NCI-H748 (cell line): ENCODE results near the gene PHB1.
"Not testable (repeated sequence)": the region's sequence is repeated elsewhere in the genome, so short reads cannot be mapped to it uniquely, and the experiment has no call there.

Experiments
- DNase-seq: peaks from one replicate; lab custom pipeline; 2025; ENCODE audit not compliant: unreplicated experiment; lab: John Stamatoyannopoulos, UW

PHB1 gene

GRCh38 chr17:49406421-49407061 is 8.1 kb downstream of the PHB1 start:
- DNase-seq: no peak

- no peak for DNase-seq
Observed at GRCh38 chr17:49404906-49405305, 9.8 kb downstream of the PHB1 start.

GRCh38 chr17:49404361-49404760 is 10.3 kb downstream of the PHB1 start:
- no peak for DNase-seq

GRCh38 chr17:49403514-49404289 is 11.0 kb downstream of the PHB1 start:
- no peak for DNase-seq

GRCh38 chr17:49402706-49403105 is 12.0 kb downstream of the PHB1 start:
- DNase-seq: no peak

- no peak for DNase-seq
Observed at GRCh38 chr17:49401971-49402611, 12.6 kb downstream of the PHB1 start.

GRCh38 chr17:49399995-49400394 is 14.7 kb downstream of the PHB1 start:
- DNase-seq: no peak

GRCh38 chr17:49397586-49397985 is 17.1 kb downstream of the PHB1 start:
- DNase-seq: no peak

- no peak for DNase-seq
Observed at GRCh38 chr17:49393491-49394255, 21.0 kb downstream of the PHB1 start.

GRCh38 chr17:49390548-49391324 is 23.9 kb downstream of the PHB1 start:
- DNase-seq: no peak

- DNase-seq: not testable (repeated sequence)
Observed at GRCh38 chr17:49389514-49390347, 25.0 kb downstream of the PHB1 start.

- DNase-seq: no peak
Observed at GRCh38 chr17:49388692-49389513, 25.8 kb downstream of the PHB1 start.

- no peak for DNase-seq
Observed at GRCh38 chr17:49388290-49388640, 26.4 kb downstream of the PHB1 start.

- no peak for DNase-seq
Observed at GRCh38 chr17:49387498-49388289, 27.0 kb downstream of the PHB1 start.

- no peak for DNase-seq
Observed at GRCh38 chr17:49386373-49386772, 28.3 kb downstream of the PHB1 start.

- no peak for DNase-seq
Observed at GRCh38 chr17:49384951-49385350, 29.7 kb downstream of the PHB1 start.

GRCh38 chr17:49383060-49383459 is 31.6 kb downstream of the PHB1 start:
- no peak for DNase-seq

GRCh38 chr17:49382556-49382955 is 32.1 kb downstream of the PHB1 start:
- no peak for DNase-seq
